RWPE2 (cell line): ENCODE results near the gene ELMOD2.
"Not testable (repeated sequence)": the region's sequence is repeated elsewhere in the genome, so short reads cannot be mapped to it uniquely, and the experiment has no call there.

ENCODE experiments used
- ATAC-seq: fragments of 200-7000 bp; cut with Tn5 transposase; 3 replicates; pipeline ENCODE4 v1.9.1; 2021; ENCODE audit warnings: low read depth
- DNase-seq: peaks from one replicate; pipeline ENCODE4 v3.0.0-alpha.2; 2020; ENCODE audit warnings: low spot score
- H3K27ac ChIP-seq: fragments of 450-650 bp; 2 replicates; pipeline ENCODE4 v1.5.1; 2017; ENCODE audit warnings: mild to moderate bottlenecking; ENCODE audit not compliant: poor library complexity, severe bottlenecking
- H3K27me3 ChIP-seq: fragments of 250-450 bp; sonication (Bioruptor Pico); 2 replicates; pipeline ENCODE4 v1.5.1; 2021; ENCODE audit warnings: mild to moderate bottlenecking, moderate library complexity; ENCODE audit not compliant: insufficient read depth, poor library complexity, severe bottlenecking
- H3K36me3 ChIP-seq: fragments of 250-450 bp; sonication (Bioruptor Pico); 2 replicates; pipeline ENCODE4 v1.5.1; 2020; ENCODE audit warnings: low read depth, mild to moderate bottlenecking, moderate library complexity
- H3K4me1 ChIP-seq: fragments of 250-450 bp; sonication (Bioruptor Pico); 2 replicates; pipeline ENCODE4 v1.5.1; 2021; ENCODE audit warnings: mild to moderate bottlenecking, moderate library complexity; ENCODE audit not compliant: insufficient read depth, poor library complexity, severe bottlenecking
- H3K4me3 ChIP-seq: fragments of 250-450 bp; sonication (Bioruptor Pico); 2 replicates; pipeline ENCODE4 v1.5.1; 2021; ENCODE audit warnings: mild to moderate bottlenecking, moderate library complexity; ENCODE audit not compliant: severe bottlenecking
- H3K9me3 ChIP-seq: fragments of 250-450 bp; sonication (Bioruptor Pico); 2 replicates; pipeline ENCODE4 v1.5.1; 2021; ENCODE audit warnings: mild to moderate bottlenecking, moderate library complexity; ENCODE audit not compliant: severe bottlenecking
- TF ChIP-seq, protein P1 (sequence below): fragments of 450-650 bp; IDR thresholded peaks from one replicate; pipeline ENCODE4 v1.5.1; 2017; ENCODE audit warnings: mild to moderate bottlenecking, moderate library complexity; ENCODE audit not compliant: poor library complexity, severe bottlenecking

ELMOD2 gene

DNA sequence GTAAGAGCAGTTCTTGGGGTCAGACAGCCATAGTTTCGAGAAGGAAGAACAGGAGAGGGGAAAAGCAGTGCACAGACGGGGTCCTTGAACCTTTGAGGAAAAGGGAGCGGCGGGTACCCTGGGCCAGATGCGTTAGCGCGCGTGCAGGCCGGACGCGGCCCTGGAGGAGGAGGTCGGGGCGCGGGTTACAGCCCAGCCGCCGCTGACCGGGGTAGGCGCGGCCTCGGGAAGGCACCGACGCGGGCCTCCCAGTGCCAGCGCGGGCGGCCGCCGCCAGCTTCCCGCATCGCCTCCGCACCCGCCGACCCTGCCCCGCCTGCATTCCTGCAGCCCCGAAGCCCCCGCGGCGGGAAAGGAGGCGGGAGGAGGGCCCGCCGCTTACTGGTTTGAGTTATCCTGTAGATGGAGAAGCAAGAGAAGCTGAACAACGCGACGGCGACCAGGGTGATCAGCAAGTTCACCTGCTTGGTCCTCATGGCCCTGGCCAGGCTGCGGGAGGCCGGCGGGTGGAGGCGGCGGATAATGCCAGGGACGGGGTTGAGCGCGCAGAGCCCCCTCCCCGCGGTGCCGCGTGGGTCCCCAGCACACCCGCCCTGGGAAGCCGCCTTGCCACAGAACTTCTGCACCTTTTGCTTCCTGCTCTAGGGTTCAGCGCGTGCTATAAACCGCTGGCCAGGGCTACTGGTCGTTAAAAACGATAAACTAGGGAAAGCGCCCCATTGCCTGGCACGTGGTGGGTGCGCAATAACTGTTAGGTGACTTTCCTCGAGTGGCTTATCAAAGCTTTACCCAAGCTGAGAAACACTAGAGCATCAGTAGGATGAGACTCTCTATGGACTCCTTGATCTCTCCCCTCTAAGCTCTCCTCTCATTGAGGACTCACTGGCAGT is 26.0 kb upstream of the ELMOD2 start, which contains the start of gene MGAT4D:
Gene MGAT4D, minus strand, starts transcription at position 547 of the 890 bp plus-strand sequence. Its CDS starts 71 bp downstream, at position 476.
- no peak for DNase-seq
- H3K4me3 ChIP-seq, result no peak within 1 kb of the TSS
- H3K36me3 ChIP-seq, result no peaks in the 10 kb centered on the region
- peaks cover 54% of the 10 kb centered on the region for H3K27me3 ChIP-seq
- ATAC-seq, result peak; percentile 48; the same call in 1 of the 3 replicates
- no peak within 1 kb of the TSS for H3K27ac ChIP-seq
- no peaks in the 10 kb centered on the region for H3K4me1 ChIP-seq
- no peaks in the 10 kb centered on the region for H3K9me3 ChIP-seq
- TF ChIP-seq, protein P1, sequence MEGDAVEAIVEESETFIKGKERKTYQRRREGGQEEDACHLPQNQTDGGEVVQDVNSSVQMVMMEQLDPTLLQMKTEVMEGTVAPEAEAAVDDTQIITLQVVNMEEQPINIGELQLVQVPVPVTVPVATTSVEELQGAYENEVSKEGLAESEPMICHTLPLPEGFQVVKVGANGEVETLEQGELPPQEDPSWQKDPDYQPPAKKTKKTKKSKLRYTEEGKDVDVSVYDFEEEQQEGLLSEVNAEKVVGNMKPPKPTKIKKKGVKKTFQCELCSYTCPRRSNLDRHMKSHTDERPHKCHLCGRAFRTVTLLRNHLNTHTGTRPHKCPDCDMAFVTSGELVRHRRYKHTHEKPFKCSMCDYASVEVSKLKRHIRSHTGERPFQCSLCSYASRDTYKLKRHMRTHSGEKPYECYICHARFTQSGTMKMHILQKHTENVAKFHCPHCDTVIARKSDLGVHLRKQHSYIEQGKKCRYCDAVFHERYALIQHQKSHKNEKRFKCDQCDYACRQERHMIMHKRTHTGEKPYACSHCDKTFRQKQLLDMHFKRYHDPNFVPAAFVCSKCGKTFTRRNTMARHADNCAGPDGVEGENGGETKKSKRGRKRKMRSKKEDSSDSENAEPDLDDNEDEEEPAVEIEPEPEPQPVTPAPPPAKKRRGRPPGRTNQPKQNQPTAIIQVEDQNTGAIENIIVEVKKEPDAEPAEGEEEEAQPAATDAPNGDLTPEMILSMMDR, result no peak

DNA sequence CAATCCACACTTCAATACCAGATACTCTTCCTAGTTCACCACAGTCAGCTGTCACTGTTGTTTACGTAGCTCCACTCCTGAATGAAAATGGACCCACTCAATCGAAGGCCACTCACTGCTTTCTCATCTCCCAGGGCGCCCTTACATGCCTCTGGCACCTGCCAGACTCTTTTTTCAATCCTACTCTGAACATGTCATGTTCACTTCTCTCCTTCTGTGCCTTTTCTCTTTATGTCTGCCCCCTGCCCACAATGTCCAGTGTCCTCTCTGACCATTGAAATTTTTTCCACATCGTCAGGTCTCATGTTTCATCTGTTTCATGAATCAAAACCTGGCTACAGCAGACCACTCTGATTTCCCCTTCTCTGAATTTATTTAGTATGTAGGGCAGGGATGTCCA is 24.6 kb upstream of the ELMOD2 start:
- ATAC-seq (no peak), DNase-seq (no peak)
- Histone ChIP-seq H3K27ac (no peak overlapping the region), H3K4me1 (no peaks in the 10 kb centered on the region), H3K4me3 (no peak overlapping the region), H3K9me3 (no peaks in the 10 kb centered on the region), H3K36me3 (no peaks in the 10 kb centered on the region), H3K27me3 (peaks cover 54% of the 10 kb centered on the region)
- TF ChIP-seq, protein P1, result no peak

DNA sequence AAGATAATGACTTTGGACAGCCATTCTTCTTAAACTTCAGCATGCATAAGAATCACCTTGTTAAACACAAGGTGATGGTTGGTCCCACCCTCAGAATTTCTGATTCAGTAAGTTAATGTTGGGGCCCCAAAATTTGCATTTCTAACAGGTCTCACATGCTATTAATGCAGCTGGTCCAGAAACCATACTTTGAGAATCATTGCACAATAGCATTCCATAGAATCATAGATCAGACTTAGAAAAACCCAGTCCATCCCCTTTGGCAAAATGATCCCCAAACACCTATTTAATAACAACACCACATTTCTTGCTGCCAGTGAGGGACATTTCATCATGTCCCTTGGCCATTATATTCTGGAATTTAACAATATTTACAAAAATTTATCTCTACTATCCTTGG is 19.7 kb upstream of the ELMOD2 start:
- Histone ChIP-seq H3K4me3 (no peak overlapping the region), H3K36me3 (no peaks in the 10 kb centered on the region), H3K27ac (no peak overlapping the region), H3K9me3 (no peaks in the 10 kb centered on the region), H3K4me1 (no peaks in the 10 kb centered on the region), H3K27me3 (peaks cover 30% of the 10 kb centered on the region)
- TF ChIP-seq, protein P1, result no peak
- DNase-seq, result no peak
- ATAC-seq, result no peak

DNA sequence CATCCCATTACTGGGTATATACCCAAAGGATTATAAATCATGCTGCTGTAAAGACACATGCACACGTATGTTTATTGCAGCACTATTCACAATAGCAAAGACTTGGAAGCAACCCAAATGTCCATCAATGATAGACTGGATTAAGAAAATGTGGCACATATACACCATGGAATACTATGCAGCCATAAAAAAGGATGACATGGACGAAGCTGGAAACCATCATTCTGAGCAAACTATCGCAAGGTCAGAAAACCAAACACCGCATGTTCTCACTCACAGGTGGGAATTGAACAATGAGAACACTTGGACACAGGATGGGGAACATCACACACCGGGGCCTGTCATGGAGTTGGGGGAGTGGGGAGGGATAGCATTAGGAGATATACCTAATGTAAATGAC is 10.2 kb upstream of the ELMOD2 start:
- H3K36me3 ChIP-seq, H3K27ac ChIP-seq, H3K9me3 ChIP-seq, H3K27me3 ChIP-seq, DNase-seq, H3K4me1 ChIP-seq, ATAC-seq, H3K4me3 ChIP-seq: not testable (repeated sequence)

DNA sequence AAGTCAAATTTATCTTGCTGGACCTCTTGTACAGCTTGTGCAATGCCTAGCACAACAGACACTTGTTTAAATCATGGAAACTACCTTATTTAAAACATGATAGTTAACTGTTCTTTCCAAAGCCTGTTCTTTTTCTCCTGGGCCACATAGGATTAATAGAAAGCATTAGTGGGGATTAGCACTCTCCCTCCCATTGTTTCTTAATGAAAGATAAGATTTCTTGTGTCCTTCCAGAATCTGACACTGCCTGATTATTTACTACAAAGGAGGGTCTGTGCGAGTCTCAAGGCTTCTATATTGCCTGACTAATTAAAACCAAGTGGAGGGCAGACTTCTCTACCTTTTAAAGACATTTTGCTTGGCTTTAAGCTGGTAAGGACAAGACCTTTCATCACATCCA is 8.5 kb upstream of the ELMOD2 start:
- no peaks in the 10 kb centered on the region for H3K36me3 ChIP-seq
- no peaks in the 10 kb centered on the region for H3K4me1 ChIP-seq
- H3K4me3 ChIP-seq, result no peak overlapping the region
- H3K27me3 ChIP-seq, result no peaks in the 10 kb centered on the region
- ATAC-seq (no peak), DNase-seq (no peak)
- no peak overlapping the region for H3K27ac ChIP-seq
- H3K9me3 ChIP-seq, result no peaks in the 10 kb centered on the region
- TF ChIP-seq, protein P1, result no peak
